Stomach smooth muscle (tissue), 2 donors: Measurements from ENCODE around the gene EPDR1.

Source experiments
- H3K27ac ChIP-seq: one replicate; pipeline ENCODE4 v1.7.0; 2013; ENCODE audit warnings: mild to moderate bottlenecking, low read length, inconsistent platforms
- H3K27me3 ChIP-seq, 2 donors: one replicate each; pipeline ENCODE4 v1.7.0; 2013; ENCODE audit warnings: low read length in 2 of 2; ENCODE audit not compliant: insufficient read depth in 2 of 2, control insufficient read depth in 1 of 2
- H3K36me3 ChIP-seq, 2 donors: one replicate each; pipeline ENCODE4 v1.7.0; 2013; ENCODE audit warnings: low read length in 2 of 2; ENCODE audit not compliant: control insufficient read depth in 2 of 2, insufficient read depth in 2 of 2
- H3K4me1 ChIP-seq: one replicate; pipeline ENCODE4 v1.7.0; 2013; ENCODE audit warnings: low read length; ENCODE audit not compliant: control insufficient read depth, insufficient read depth
- H3K4me3 ChIP-seq, 2 donors: one replicate each; pipeline ENCODE4 v1.7.0; 2013; ENCODE audit warnings: low read length in 2 of 2
- H3K9ac ChIP-seq, 2 donors: one replicate each; pipeline ENCODE4 v1.7.0; 2013; ENCODE audit warnings: low read length in 2 of 2, mild to moderate bottlenecking in 1 of 2
- H3K9me3 ChIP-seq, 2 donors: one replicate each; pipeline ENCODE4 v1.7.0; 2013; ENCODE audit warnings: low read length in 2 of 2; ENCODE audit not compliant: control insufficient read depth in 2 of 2
- donor health status: healthy.
- donor health status: Pancreatic carcinoma.

Gene EPDR1

GRCh38 chr7:37928878-37929277 is 8.4 kb downstream of the EPDR1 start:
- no peak overlapping the region for H3K9ac ChIP-seq
- H3K9me3 ChIP-seq, result peaks cover 0 to 8% of the 10 kb centered on the region in 2 donors
- no peak overlapping the region for H3K4me3 ChIP-seq
- H3K36me3 ChIP-seq, result no peaks in the 10 kb centered on the region
- peaks cover 0 to 3% of the 10 kb centered on the region in 2 donors for H3K27me3 ChIP-seq
- H3K4me1 ChIP-seq, result no peaks in the 10 kb centered on the region
- H3K27ac ChIP-seq, result no peak overlapping the region

GRCh38 chr7:37930226-37930948 is 9.9 kb downstream of the EPDR1 start:
- no peaks in the 10 kb centered on the region for H3K27me3 ChIP-seq
- H3K4me3 ChIP-seq, result no peak overlapping the region
- H3K4me1 ChIP-seq, result no peaks in the 10 kb centered on the region
- peaks cover 0 to 7% of the 10 kb centered on the region in 2 donors for H3K9me3 ChIP-seq
- H3K27ac ChIP-seq, result no peak overlapping the region
- no peaks in the 10 kb centered on the region for H3K36me3 ChIP-seq
- H3K9ac ChIP-seq, result no peak overlapping the region

- Histone ChIP-seq H3K27ac (no peak overlapping the region), H3K27me3 (no peaks in the 10 kb centered on the region), H3K4me1 (no peaks in the 10 kb centered on the region), H3K4me3 (no peak overlapping the region), H3K36me3 (no peaks in the 10 kb centered on the region), H3K9ac (no peak overlapping the region), H3K9me3 (no peaks in the 10 kb centered on the region)
Measured at GRCh38 chr7:37932543-37932942, 12.1 kb downstream of the EPDR1 start.

GRCh38 chr7:37933018-37933566 is 12.7 kb downstream of the EPDR1 start:
- H3K9me3 ChIP-seq, result no peaks in the 10 kb centered on the region
- no peak overlapping the region for H3K27ac ChIP-seq
- H3K4me1 ChIP-seq, result no peaks in the 10 kb centered on the region
- no peak overlapping the region for H3K9ac ChIP-seq
- H3K27me3 ChIP-seq, result no peaks in the 10 kb centered on the region
- H3K36me3 ChIP-seq, result no peaks in the 10 kb centered on the region
- no peak overlapping the region for H3K4me3 ChIP-seq

GRCh38 chr7:37942934-37943610 is 22.6 kb downstream of the EPDR1 start:
- Histone ChIP-seq H3K27me3 (no peaks in the 10 kb centered on the region), H3K27ac (peak overlapping the region; percentile 11), H3K36me3 (no peaks in the 10 kb centered on the region)

GRCh38 chr7:37943905-37944736 is 23.7 kb downstream of the EPDR1 start:
- Histone ChIP-seq H3K36me3 (no peaks in the 10 kb centered on the region), H3K27ac (peak overlapping the region; percentile 7), H3K9me3 (no peaks in the 10 kb centered on the region), H3K9ac (no peak overlapping the region), H3K4me3 (no peak overlapping the region), H3K4me1 (no peaks in the 10 kb centered on the region), H3K27me3 (no peaks in the 10 kb centered on the region)

More at GRCh38 chr7:37942934-37943610, 22.6 kb downstream of the EPDR1 start:
- Histone ChIP-seq H3K4me1 (no peaks in the 10 kb centered on the region), H3K9me3 (peaks cover 0 to 5% of the 10 kb centered on the region in 2 donors), H3K9ac (no peak overlapping the region), H3K4me3 (no peak overlapping the region)

- Histone ChIP-seq H3K36me3 (no peaks in the 10 kb centered on the region), H3K4me1 (no peaks in the 10 kb centered on the region), H3K27me3 (no peaks in the 10 kb centered on the region), H3K4me3 (no peak overlapping the region), H3K9me3 (no peaks in the 10 kb centered on the region), H3K27ac (no peak overlapping the region), H3K9ac (no peak overlapping the region)
Measured at GRCh38 chr7:37944737-37945054, 24.3 kb downstream of the EPDR1 start.

- Histone ChIP-seq H3K36me3 (no peaks in the 10 kb centered on the region), H3K4me1 (no peaks in the 10 kb centered on the region), H3K9ac (no peak overlapping the region), H3K27ac (no peak overlapping the region), H3K9me3 (no peaks in the 10 kb centered on the region), H3K4me3 (no peak overlapping the region), H3K27me3 (no peaks in the 10 kb centered on the region)
Measured at GRCh38 chr7:37945336-37945735, 24.9 kb downstream of the EPDR1 start.

- no peak overlapping the region for H3K4me3 ChIP-seq
- H3K4me1 ChIP-seq, result no peaks in the 10 kb centered on the region
Measured at GRCh38 chr7:37947138-37947940, 26.9 kb downstream of the EPDR1 start.

GRCh38 chr7:37947941-37948210 is 27.4 kb downstream of the EPDR1 start:
- H3K36me3 ChIP-seq, result no peaks in the 10 kb centered on the region
- no peaks in the 10 kb centered on the region for H3K27me3 ChIP-seq
- no peak overlapping the region for H3K4me3 ChIP-seq
- H3K27ac ChIP-seq, result no peak overlapping the region
- H3K4me1 ChIP-seq, result no peaks in the 10 kb centered on the region
- no peaks in the 10 kb centered on the region for H3K9me3 ChIP-seq
- H3K9ac ChIP-seq, result no peak overlapping the region

More at GRCh38 chr7:37947138-37947940, 26.9 kb downstream of the EPDR1 start:
- Histone ChIP-seq H3K36me3 (no peaks in the 10 kb centered on the region), H3K9ac (no peak overlapping the region), H3K27me3 (no peaks in the 10 kb centered on the region), H3K9me3 (no peaks in the 10 kb centered on the region), H3K27ac (no peak overlapping the region)
